SU-DHL-6 (cell line): Measurements from ENCODE around the gene ALDH1A3.

Experiments used
- EZH2phosphoT487 ChIP-seq: fragments of 200-600 bp; sonication (generic), shearing (Covaris generic); conservative IDR thresholded peaks from 2 replicates; pipeline ENCODE4 v1.6.1; 2018; ENCODE audit warnings: mild to moderate bottlenecking, antibody characterized with exemption, low read length, moderate library complexity, mixed read lengths
- TF ChIP-seq, protein P1 (sequence below): fragments of 200-600 bp; sonication (generic); IDR thresholded peaks from one replicate; pipeline ENCODE4 v1.5.1; 2017; ENCODE audit warnings: antibody characterized with exemption, mild to moderate bottlenecking, low read length, moderate library complexity; ENCODE audit not compliant: insufficient read depth, poor library complexity, severe bottlenecking

GRCh38 chr15:100911086-100911485 lies 31.5 kb downstream of the ALDH1A3 start:
- TF ChIP-seq, protein P1, sequence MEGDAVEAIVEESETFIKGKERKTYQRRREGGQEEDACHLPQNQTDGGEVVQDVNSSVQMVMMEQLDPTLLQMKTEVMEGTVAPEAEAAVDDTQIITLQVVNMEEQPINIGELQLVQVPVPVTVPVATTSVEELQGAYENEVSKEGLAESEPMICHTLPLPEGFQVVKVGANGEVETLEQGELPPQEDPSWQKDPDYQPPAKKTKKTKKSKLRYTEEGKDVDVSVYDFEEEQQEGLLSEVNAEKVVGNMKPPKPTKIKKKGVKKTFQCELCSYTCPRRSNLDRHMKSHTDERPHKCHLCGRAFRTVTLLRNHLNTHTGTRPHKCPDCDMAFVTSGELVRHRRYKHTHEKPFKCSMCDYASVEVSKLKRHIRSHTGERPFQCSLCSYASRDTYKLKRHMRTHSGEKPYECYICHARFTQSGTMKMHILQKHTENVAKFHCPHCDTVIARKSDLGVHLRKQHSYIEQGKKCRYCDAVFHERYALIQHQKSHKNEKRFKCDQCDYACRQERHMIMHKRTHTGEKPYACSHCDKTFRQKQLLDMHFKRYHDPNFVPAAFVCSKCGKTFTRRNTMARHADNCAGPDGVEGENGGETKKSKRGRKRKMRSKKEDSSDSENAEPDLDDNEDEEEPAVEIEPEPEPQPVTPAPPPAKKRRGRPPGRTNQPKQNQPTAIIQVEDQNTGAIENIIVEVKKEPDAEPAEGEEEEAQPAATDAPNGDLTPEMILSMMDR: no peak
- no peak for TF ChIP-seq EZH2phosphoT487
